Astrocyte (in vitro differentiated cells and primary cell): Measurements from ENCODE around the gene ADGRG6. TPM values are rescaled to one million over a fixed set of nuclear protein-coding genes. Genes with fewer than 3 reads are reported as not detected.

Experiments used
- DNase-seq: peaks from one replicate; pipeline ENCODE4 v3.0.0-alpha.2; 2010; ENCODE audit warnings: low read depth
- FAIRE-seq: peaks from 2 replicates; lab custom pipeline; 2011; peaks lifted over from hg19 to GRCh38; lab: Jason Lieb, UNC
- H2AFZ ChIP-seq: 2 replicates; pipeline ENCODE4 v1.6.0; 2012; ENCODE audit warnings: low read depth, low read length, inconsistent platforms
- H3K27ac ChIP-seq: 2 replicates; pipeline ENCODE4 v1.5.1; 2011; ENCODE audit warnings: low read depth, low read length, inconsistent platforms
- H3K27me3 ChIP-seq: 2 replicates; pipeline ENCODE4 v1.6.0; 2011; ENCODE audit warnings: low read length, inconsistent platforms; ENCODE audit not compliant: insufficient read depth
- H3K36me3 ChIP-seq: 2 replicates; pipeline ENCODE4 v1.5.1; 2011; ENCODE audit warnings: low read length, inconsistent platforms; ENCODE audit not compliant: insufficient read depth
- H3K4me1 ChIP-seq: 2 replicates; pipeline ENCODE4 v1.5.1; 2011; ENCODE audit warnings: low read length, inconsistent platforms; ENCODE audit not compliant: insufficient read depth
- H3K4me2 ChIP-seq: 2 replicates; pipeline ENCODE4 v1.6.0; 2012; ENCODE audit warnings: low read length, inconsistent platforms
- H3K4me3 ChIP-seq: 2 replicates; pipeline ENCODE4 v1.5.1; 2011; ENCODE audit warnings: low read depth, mild to moderate bottlenecking, low read length, inconsistent platforms; ENCODE audit not compliant: insufficient read depth
- H3K79me2 ChIP-seq: 2 replicates; pipeline ENCODE4 v1.6.0; 2012; ENCODE audit warnings: mild to moderate bottlenecking, low read length, inconsistent platforms; ENCODE audit not compliant: insufficient read depth
- H3K9ac ChIP-seq: 2 replicates; pipeline ENCODE4 v1.6.0; 2012; ENCODE audit warnings: mild to moderate bottlenecking, low read length, inconsistent platforms
- H3K9me3 ChIP-seq: 2 replicates; pipeline ENCODE4 v1.5.1; 2012; ENCODE audit warnings: low read depth, mild to moderate bottlenecking, low read length, inconsistent platforms; ENCODE audit not compliant: insufficient read depth
- H4K20me1 ChIP-seq: 2 replicates; pipeline ENCODE4 v1.6.0; 2012; ENCODE audit warnings: low read length, inconsistent platforms; ENCODE audit not compliant: insufficient read depth
- H3K27ac Mint-ChIP-seq: one replicate; pipeline ENCODE4 v1.8.0; 2021; ENCODE audit warnings: mild to moderate bottlenecking, mixed read lengths; ENCODE audit not compliant: unreplicated experiment
- H3K27me3 Mint-ChIP-seq: one replicate; pipeline ENCODE4 v1.8.0; 2021; ENCODE audit warnings: low read depth, mixed read lengths; ENCODE audit not compliant: unreplicated experiment
- H3K36me3 Mint-ChIP-seq: one replicate; pipeline ENCODE4 v1.8.0; 2021; ENCODE audit warnings: low read depth, mixed read lengths; ENCODE audit not compliant: unreplicated experiment
- H3K4me1 Mint-ChIP-seq: one replicate; pipeline ENCODE4 v1.8.0; 2021; ENCODE audit warnings: low read depth, mixed read lengths; ENCODE audit not compliant: unreplicated experiment
- H3K4me3 Mint-ChIP-seq: one replicate; pipeline ENCODE4 v1.8.0; 2021; ENCODE audit warnings: mild to moderate bottlenecking, moderate library complexity, mixed read lengths; ENCODE audit not compliant: unreplicated experiment
- H3K9me3 Mint-ChIP-seq: one replicate; pipeline ENCODE4 v1.8.0; 2021; ENCODE audit warnings: mild to moderate bottlenecking, mixed read lengths; ENCODE audit not compliant: unreplicated experiment
- CTCF ChIP-seq: IDR thresholded peaks from 2 replicates; pipeline ENCODE4 v1.5.1; 2011; ENCODE audit warnings: low read depth, mild to moderate bottlenecking, inconsistent platforms, low read length, moderate library complexity; ENCODE audit not compliant: insufficient read depth
- EZH2 ChIP-seq: IDR thresholded peaks from 2 replicates; pipeline ENCODE4 v1.6.1; 2012; ENCODE audit warnings: mild to moderate bottlenecking, low read length, inconsistent platforms; ENCODE audit not compliant: insufficient read depth
- total RNA-seq: library from RNA; stranded (reverse); gene quantifications from 2 replicates; pipeline ENCODE4 v1.2.1, GENCODE V29; 2021

The ADGRG6 gene
- total RNA-seq, 1 donor from 2014 or later: 98.2 TPM

DNA sequence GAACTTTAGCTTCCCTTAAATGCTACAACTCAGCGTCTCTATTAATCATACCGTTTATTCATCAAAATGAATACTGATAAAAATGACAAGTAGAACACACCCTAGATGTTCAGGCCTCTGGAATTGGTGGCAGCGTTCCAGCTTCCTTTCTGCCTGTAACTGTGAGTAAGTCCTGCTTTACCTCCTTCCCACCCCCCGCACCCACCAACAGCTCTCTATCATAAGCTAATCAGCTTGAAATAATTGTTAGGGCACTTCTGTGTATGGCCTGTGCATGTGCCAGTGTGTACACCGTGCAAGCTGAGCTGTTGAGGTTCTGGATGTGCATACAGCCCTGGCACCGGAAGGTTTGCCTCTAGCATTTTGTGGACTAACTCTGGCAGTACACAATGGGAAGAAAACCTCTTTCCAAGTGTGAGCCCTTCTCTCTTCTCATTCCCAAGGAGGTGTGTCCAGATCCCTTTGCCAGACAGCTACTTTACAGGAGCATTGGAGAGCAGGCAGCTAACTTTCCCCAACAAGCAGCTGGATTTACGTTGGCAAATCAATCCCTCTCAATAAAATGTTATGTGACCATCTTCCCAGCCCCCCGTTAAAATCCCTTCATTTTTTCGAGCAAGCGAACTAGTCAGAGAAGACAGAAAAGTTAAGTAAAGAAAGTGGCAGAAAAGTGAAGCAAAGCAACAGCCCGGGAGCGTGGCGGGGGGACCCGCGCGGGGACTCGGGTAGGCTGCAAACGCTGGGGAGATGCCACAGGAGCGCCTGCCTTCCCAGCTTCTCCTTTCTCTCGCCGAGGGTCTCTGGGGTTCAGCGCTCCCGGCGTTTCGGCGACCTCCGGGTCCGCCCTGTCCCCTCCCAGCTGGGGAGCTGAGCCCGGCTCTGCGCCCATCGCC, 803 bp upstream of the ADGRG6 start:
- no peaks in the 10 kb centered on the region for H3K9me3 ChIP-seq
- H3K4me3 ChIP-seq: peak overlapping the region; percentile 67
- Mint-ChIP-seq H3K9me3 (no peaks in the 10 kb centered on the region), H3K4me1 (peaks cover 42% of the 10 kb centered on the region), H3K27ac (peak overlapping the region; percentile 93), H3K36me3 (no peaks in the 10 kb centered on the region), H3K4me3 (peak overlapping the region; percentile 92), H3K27me3 (no peaks in the 10 kb centered on the region)
- no peaks in the 10 kb centered on the region for H3K79me2 ChIP-seq
- H3K9ac ChIP-seq: peak overlapping the region; percentile 81
- TF ChIP-seq EZH2 (no peak), CTCF (no peak)
- peak overlapping the region; percentile 43 for H3K27ac ChIP-seq
- H3K27me3 ChIP-seq: no peaks in the 10 kb centered on the region
- H3K36me3 ChIP-seq: no peaks in the 10 kb centered on the region
- H3K4me2 ChIP-seq: peak overlapping the region; percentile 91
- FAIRE-seq: no peak
- peaks cover 18% of the 10 kb centered on the region for H3K4me1 ChIP-seq
- DNase-seq: peak; percentile 77
- H2AFZ ChIP-seq: peak overlapping the region; percentile 90
- H4K20me1 ChIP-seq: no peaks in the 10 kb centered on the region

DNA sequence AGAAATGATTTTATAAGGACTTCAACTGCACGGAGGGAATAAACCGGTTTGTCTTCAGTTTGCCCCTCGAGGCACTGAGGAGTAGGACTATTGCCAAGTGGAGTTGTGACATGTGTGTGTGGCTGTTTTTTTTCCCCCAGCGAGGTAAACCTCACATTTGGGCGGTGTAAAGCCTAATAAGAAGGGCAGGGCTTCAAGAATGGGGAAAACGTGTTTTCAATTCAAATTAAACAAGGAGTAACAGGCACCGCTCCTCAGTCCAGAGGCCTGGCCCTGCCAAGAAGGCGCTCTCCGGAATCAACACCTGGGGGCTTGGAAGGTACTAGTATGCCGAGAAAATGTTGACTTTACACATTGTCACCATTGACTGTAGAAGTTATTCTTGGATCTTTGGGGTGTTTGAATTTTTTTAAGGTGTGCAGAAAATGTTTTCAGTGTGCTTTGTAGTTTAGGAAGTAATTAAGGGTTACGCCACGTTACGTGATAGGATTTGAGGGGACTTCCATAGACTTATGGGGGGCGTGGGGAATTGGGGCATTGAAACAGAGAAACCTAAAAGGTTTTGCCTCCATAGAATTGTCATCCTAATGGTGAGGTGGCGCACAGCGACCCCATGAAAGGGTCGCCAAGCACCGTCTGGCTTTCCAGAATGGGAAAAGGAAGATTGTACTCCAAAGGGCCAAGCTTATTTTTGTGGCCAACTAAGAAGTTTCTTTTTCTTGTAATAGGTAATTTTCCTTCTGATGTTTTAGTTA, 791 bp downstream of the ADGRG6 start:
- Histone ChIP-seq H3K36me3 (no peaks in the 10 kb centered on the region), H3K79me2 (no peaks in the 10 kb centered on the region), H3K4me2 (peak overlapping the region; percentile 91), H3K27me3 (no peaks in the 10 kb centered on the region), H3K9me3 (no peaks in the 10 kb centered on the region), H2AFZ (peak overlapping the region; percentile 90), H3K4me1 (peaks cover 18% of the 10 kb centered on the region), H3K27ac (no peak overlapping the region), H3K4me3 (peak overlapping the region; percentile 67), H3K9ac (peak overlapping the region; percentile 81), H4K20me1 (no peaks in the 10 kb centered on the region)
- Mint-ChIP-seq H3K27ac (peak overlapping the region; percentile 89), H3K4me3 (peak overlapping the region; percentile 93), H3K27me3 (no peaks in the 10 kb centered on the region), H3K36me3 (no peaks in the 10 kb centered on the region), H3K4me1 (peaks cover 47% of the 10 kb centered on the region), H3K9me3 (no peaks in the 10 kb centered on the region)
- no peak for TF ChIP-seq CTCF
- TF ChIP-seq EZH2: no peak
- DNase-seq: no peak
- FAIRE-seq: no peak
